ENCODE measurements around the gene ARID3A. TPM values are rescaled to one million over a fixed set of nuclear protein-coding genes. Genes with fewer than 3 reads are reported as not detected.
A peak's percentile ranks its signal among the peaks of the same experiment; 100 is the strongest.

ARID3A gene, protein sequence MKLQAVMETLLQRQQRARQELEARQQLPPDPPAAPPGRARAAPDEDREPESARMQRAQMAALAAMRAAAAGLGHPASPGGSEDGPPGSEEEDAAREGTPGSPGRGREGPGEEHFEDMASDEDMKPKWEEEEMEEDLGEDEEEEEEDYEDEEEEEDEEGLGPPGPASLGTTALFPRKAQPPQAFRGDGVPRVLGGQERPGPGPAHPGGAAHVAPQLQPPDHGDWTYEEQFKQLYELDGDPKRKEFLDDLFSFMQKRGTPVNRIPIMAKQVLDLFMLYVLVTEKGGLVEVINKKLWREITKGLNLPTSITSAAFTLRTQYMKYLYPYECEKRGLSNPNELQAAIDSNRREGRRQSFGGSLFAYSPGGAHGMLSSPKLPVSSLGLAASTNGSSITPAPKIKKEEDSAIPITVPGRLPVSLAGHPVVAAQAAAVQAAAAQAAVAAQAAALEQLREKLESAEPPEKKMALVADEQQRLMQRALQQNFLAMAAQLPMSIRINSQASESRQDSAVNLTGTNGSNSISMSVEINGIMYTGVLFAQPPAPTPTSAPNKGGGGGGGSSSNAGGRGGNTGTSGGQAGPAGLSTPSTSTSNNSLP
- 23.9 and 25.5 TPM in 2 replicates for total RNA-seq

DNA sequence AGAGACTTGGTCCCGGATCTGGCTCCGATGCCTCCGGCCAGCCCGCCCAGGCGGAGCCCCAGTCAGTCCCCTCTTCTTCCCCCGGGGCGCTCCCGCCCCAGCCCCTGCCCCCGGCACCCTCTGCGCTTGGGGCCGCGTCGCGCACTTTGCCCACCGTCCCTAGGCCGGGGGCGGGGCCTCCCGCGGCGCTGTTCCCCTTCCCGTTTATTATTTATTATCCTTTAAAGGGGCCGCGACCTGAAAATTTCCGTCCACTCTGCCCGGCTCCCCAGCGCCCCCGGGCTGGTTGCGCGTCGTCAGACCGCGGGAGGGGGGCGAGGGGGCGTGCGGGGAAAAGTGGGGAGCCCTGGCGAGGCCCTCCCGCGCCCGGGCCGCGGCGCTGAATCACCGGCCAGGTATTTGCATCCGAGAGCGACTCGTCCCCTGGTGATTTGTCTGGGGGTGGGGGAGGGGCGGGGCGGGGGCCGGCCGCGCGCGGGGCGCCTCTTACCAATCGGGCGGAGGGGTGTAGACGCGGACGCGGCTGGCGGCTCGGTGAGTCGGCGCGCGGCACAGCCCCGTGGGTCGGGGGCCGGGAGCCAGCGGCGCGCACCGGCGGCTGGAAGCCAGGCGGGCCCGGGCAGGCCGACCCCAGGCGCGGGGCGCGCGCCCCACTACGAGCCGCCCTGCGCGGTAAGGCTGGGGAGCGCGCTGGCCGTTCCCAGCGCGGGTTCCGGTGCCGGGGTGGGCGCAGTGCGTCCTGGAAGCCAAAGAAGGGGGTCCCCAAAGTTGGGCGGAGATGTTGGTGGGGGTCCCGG lies at the start of gene ARID3A:
Gene ARID3A, plus strand, starts transcription at position 510 of the 797 bp plus-strand sequence. CDS start 3,494 bp downstream, outside the sequence.

GRCh38 chr19:892894-893689 lies 32.7 kb upstream of the ARID3A start, which contains the start of the genes MED16 and RNU6-9:
Gene MED16, minus strand, starts transcription at chr19:893187. Its CDS starts 2,056 bp downstream, at chr19:891131.
Gene RNU6-9, plus strand, starts transcription at chr19:893484.

GRCh38 chr19:913080-913748 lies 12.6 kb upstream of the ARID3A start, which contains the start of gene R3HDM4:
Gene R3HDM4, minus strand, starts transcription at chr19:913219. Its CDS starts 62 bp downstream, at chr19:913157.

GRCh38 chr19:917323-918151 lies 8.3 kb upstream of the ARID3A start, which contains the start of gene KISS1R:
Gene KISS1R, plus strand, starts transcription at chr19:917333. Its CDS starts 170 bp downstream, at chr19:917503.

GRCh38 chr19:984165-984967 lies 58.5 kb downstream of the ARID3A start, which contains the start of gene WDR18:
Gene WDR18, plus strand, starts transcription at chr19:984345. Its CDS starts 9 bp downstream, at chr19:984354.

GRCh38 chr19:1000095-1000494 lies 74.3 kb downstream of the ARID3A start, which contains the start of gene GRIN3B:
Gene GRIN3B, plus strand, starts transcription at chr19:1000419. Its CDS starts 19 bp downstream, at chr19:1000438.

GRCh38 chr19:1020868-1021425 lies 95.1 kb downstream of the ARID3A start, which contains the start of gene TMEM259:
Gene TMEM259, minus strand, starts transcription at chr19:1021123. Its CDS starts 127 bp downstream, at chr19:1020996.

Small RNAs within 50 kb of the gene (small RNA-seq; reads per million reads assigned to genes)
- gene RNU6-2 (8.6 reads per million, percentile 88 among the genes with 10 or more reads in this experiment), gene RNU6-9 (8.2 reads per million, percentile 88 among the genes with 10 or more reads in this experiment)

Other genes with a start within 250 kb of the ARID3A start
- 34.2 and 42.5 TPM in 2 replicates for gene FSTL3, start 249.6 kb upstream of the ARID3A start, total RNA-seq
- not detected in 2 replicates for gene PRSS57, start 230.6 kb upstream of the ARID3A start, total RNA-seq
- 0.73 and 0.97 TPM in 2 replicates for gene PALM, start 217.1 kb upstream of the ARID3A start, total RNA-seq
- under 0.01 TPM in 1 of 2 replicates, not detected in the other for gene MISP, start 174.9 kb upstream of the ARID3A start, total RNA-seq
- gene PTBP1, start 128.6 kb upstream of the ARID3A start, total RNA-seq = 99.9 and 128 TPM in 2 replicates
- gene PLPPR3, start 104.1 kb upstream of the ARID3A start, total RNA-seq = 1.3 and 2.4 TPM in 2 replicates
- not detected in 2 replicates for gene AZU1, start 98.2 kb upstream of the ARID3A start, total RNA-seq
- not detected in 2 replicates for gene PRTN3, start 85.0 kb upstream of the ARID3A start, total RNA-seq
- gene ELANE, start 73.7 kb upstream of the ARID3A start, total RNA-seq = 0.49 and 0.73 TPM in 2 replicates
- 33.5 and 41.1 TPM in 2 replicates for gene CFD, start 66.4 kb upstream of the ARID3A start, total RNA-seq
- gene MED16, start 32.8 kb upstream of the ARID3A start, total RNA-seq = 42.4 and 52.1 TPM in 2 replicates
- gene RNU6-9, start 32.6 kb upstream of the ARID3A start, total RNA-seq = not detected in 2 replicates
- 34.6 and 46.8 TPM in 2 replicates for gene R3HDM4, start 12.8 kb upstream of the ARID3A start, total RNA-seq
- gene KISS1R, start 8.7 kb upstream of the ARID3A start, total RNA-seq = not detected in 2 replicates
- gene WDR18, start 58.3 kb downstream of the ARID3A start, total RNA-seq = 32.7 and 32.9 TPM in 2 replicates
- 0.85 and 1.5 TPM in 2 replicates for gene GRIN3B, start 74.4 kb downstream of the ARID3A start, total RNA-seq
- 92.7 and 94.6 TPM in 2 replicates for gene TMEM259, start 95.1 kb downstream of the ARID3A start, total RNA-seq
- gene RNU6-2, start 95.5 kb downstream of the ARID3A start, total RNA-seq = not detected in 2 replicates
- gene CNN2, start 100.6 kb downstream of the ARID3A start, total RNA-seq = 745 and 827 TPM in 2 replicates
- gene ABCA7, start 114.1 kb downstream of the ARID3A start, total RNA-seq = 8.3 and 9.4 TPM in 2 replicates
- gene ARHGAP45, start 141.1 kb downstream of the ARID3A start, total RNA-seq = 0.65 and 1.5 TPM in 2 replicates
- gene POLR2E, start 169.3 kb downstream of the ARID3A start, total RNA-seq = 86.5 and 134 TPM in 2 replicates
- 238 and 301 TPM in 2 replicates for gene GPX4, start 178.0 kb downstream of the ARID3A start, total RNA-seq
- 109 and 130 TPM in 2 replicates for gene SBNO2, start 248.2 kb downstream of the ARID3A start, total RNA-seq

Data from hair follicle dermal papilla cell (primary cell).